GM10266 (cell line): ENCODE results near the gene GET3.

Source experiments
- DNase-seq: peaks from one replicate; pipeline ENCODE4 v3.0.0; 2012; ENCODE audit errors: extremely low spot score
- TF ChIP-seq, protein P1 (sequence below): IDR thresholded peaks from 2 replicates; pipeline ENCODE4 v1.5.1; 2012; ENCODE audit warnings: mild to moderate bottlenecking, low read depth; ENCODE audit not compliant: control insufficient read depth, insufficient read depth; ENCODE audit errors: missing control alignments

The GET3 gene

DNA sequence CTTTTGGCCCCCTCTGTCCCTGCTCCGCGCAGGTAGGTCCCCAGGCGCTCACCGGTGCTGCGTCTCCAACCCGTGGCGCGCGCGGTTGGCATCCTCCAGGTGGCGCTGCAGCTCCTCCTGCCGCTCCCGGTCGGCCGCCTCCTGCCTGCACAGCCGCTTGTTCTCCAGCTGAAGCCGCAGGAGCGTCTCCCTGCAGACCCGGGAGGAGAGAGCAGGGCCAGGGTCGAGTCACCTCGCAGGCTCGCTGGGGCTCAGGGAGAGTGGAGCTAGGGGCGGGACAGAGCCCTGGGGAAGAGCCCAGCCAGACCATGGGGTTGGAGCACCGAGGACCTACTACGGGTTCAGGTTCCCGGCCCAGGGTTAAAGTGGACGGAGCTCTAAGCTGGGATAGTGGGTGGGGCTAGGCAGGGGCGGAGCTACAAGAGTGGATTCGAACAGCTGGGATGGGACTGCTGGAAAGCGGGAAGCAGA, 28.8 kb downstream of the GET3 start:
- TF ChIP-seq, protein P1, sequence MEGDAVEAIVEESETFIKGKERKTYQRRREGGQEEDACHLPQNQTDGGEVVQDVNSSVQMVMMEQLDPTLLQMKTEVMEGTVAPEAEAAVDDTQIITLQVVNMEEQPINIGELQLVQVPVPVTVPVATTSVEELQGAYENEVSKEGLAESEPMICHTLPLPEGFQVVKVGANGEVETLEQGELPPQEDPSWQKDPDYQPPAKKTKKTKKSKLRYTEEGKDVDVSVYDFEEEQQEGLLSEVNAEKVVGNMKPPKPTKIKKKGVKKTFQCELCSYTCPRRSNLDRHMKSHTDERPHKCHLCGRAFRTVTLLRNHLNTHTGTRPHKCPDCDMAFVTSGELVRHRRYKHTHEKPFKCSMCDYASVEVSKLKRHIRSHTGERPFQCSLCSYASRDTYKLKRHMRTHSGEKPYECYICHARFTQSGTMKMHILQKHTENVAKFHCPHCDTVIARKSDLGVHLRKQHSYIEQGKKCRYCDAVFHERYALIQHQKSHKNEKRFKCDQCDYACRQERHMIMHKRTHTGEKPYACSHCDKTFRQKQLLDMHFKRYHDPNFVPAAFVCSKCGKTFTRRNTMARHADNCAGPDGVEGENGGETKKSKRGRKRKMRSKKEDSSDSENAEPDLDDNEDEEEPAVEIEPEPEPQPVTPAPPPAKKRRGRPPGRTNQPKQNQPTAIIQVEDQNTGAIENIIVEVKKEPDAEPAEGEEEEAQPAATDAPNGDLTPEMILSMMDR = no peak
- no peak for DNase-seq

DNA sequence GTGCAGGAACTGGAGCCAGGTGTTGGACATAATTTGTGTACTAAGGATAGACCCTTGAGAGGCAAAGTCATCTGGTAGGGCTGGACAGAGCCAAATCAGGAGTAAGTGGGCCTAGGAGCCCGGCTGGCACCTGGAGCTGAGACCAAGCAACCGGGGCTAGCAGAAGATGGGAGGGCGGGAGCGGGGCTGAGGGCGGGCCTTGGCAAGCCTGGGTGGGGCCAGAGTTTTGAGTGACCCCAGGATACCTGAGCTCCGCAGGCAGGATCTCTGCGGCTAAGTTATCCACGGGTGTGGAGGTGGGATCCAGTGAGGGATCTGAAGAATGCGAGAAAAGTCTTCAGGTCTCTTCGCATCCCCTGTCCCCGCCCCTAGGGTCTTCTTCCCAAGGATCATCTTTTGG, 29.9 kb downstream of the GET3 start:
- DNase-seq = no peak
- TF ChIP-seq, protein P1 = no peak

DNA sequence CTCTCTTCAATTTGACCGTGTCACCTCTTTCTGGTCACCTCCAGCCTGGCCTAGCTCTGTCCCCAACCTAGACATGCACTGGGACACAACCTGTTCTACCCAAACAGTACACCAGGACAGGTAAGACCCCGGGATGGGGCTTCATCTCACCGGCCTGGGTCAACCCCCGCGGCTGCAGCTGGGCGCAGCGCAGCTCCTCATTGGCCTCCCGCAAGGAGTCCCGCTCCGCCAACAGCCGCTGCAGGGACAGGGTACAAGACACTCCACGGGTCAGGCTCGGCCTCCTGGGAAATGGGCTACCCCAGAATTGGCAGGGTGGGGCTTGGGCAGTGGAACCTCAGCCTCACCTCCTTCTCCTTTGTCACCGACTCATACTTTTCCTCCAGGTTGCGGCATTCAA, 30.4 kb downstream of the GET3 start:
- TF ChIP-seq, protein P1 = no peak
- no peak for DNase-seq

DNA sequence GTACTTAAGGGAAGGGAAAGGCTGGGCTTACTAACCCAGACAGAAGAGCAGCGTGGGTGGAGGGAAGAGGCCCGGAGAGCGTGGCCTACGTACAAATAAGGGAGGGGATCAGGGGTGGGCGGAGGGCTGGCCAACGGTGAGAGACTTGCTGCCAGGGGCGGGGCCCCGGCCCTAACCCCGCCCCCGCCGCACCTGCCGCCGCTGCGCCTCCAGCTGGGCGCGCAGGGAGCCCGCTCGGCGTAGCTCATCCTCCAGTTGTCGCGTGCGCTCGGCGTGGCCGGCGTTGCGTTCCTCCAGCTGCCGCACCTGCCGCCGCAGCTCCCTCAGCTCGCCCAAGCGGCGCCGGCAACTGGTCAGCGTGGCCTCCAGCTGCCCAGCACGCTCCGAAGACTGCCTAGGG, 32.4 kb downstream of the GET3 start:
- no peak for DNase-seq
- TF ChIP-seq, protein P1 = no peak

DNA sequence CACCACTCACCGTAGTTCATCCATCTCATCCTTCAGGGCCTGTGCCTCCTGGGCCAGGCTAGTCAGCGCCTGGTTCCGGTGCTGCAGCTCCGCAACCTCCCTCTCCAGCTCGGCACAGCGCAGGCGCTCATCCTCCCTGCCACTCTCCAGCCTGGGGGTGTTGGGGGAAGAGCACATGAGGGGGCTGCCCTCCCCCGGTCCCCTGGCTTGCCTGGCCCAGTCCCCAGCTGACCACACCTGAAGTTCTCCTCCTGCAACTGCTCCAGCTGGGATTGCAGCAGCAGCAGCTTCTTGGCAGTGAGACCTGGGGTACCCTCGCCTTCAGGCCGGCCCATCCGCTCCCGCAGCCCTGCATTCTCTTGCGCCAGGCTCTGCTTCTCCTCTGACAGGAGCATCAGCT, 33.6 kb downstream of the GET3 start:
- DNase-seq = no peak
- TF ChIP-seq, protein P1 = no peak

DNA sequence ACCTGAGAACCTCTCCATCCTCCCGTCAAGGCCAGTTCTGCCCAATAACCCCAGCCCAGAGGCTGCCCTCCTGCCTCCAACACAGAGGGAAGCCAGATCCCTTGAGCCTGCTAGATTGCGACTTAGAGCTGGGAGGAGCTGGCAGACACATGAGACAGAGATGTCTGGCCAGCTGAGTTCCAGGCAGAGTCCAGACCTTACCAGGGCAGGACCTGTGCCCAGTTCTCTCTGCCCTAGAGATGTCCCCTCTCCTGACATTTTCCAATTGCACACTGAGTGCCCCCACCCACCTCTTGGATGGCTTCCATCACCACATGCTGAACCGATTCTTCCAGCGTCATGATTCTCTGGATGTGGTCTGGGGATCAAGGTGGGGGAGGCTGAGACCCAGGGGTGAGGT, 35.0 kb downstream of the GET3 start:
- no peak for DNase-seq
- TF ChIP-seq, protein P1 = no peak

DNA sequence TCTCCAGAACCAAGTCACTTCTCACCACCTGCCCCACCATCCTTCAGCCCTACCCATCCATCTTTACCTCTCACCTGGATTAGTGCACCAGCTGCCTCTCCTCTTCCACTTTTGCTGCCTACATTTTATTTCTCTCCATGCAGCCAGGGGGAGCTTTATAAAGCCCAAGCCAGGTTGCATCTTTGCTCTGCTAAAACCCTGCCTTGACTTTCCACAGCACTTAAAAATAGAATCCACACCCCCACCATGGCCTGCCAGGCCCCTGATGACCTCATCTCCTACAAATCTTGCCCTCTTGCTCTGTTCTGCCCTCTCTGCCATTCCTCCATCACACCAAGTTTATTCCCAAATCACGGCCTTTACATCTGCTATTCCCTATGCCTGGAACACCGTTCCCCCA, 36.3 kb downstream of the GET3 start:
- DNase-seq = no peak
- TF ChIP-seq, protein P1 = peak; percentile 44
